HTR-8/SVneo (cell line): Measurements from ENCODE around the gene KSR2.
A peak's percentile ranks its signal among the peaks of the same experiment; 100 is the strongest.

Experiments
- DNase-seq: peaks from one replicate; pipeline ENCODE4 v3.0.0; 2011; ENCODE audit warnings: low spot score, mixed read lengths; ENCODE audit not compliant: insufficient read length
- FAIRE-seq: peaks from 2 replicates; lab custom pipeline; 2011; peaks lifted over from hg19 to GRCh38; lab: Jason Lieb, UNC

KSR2 gene

GRCh38 chr12:117489671-117490070 is 479.1 kb downstream of the KSR2 start:
- no peak for FAIRE-seq
- DNase-seq, result no peak

DNA sequence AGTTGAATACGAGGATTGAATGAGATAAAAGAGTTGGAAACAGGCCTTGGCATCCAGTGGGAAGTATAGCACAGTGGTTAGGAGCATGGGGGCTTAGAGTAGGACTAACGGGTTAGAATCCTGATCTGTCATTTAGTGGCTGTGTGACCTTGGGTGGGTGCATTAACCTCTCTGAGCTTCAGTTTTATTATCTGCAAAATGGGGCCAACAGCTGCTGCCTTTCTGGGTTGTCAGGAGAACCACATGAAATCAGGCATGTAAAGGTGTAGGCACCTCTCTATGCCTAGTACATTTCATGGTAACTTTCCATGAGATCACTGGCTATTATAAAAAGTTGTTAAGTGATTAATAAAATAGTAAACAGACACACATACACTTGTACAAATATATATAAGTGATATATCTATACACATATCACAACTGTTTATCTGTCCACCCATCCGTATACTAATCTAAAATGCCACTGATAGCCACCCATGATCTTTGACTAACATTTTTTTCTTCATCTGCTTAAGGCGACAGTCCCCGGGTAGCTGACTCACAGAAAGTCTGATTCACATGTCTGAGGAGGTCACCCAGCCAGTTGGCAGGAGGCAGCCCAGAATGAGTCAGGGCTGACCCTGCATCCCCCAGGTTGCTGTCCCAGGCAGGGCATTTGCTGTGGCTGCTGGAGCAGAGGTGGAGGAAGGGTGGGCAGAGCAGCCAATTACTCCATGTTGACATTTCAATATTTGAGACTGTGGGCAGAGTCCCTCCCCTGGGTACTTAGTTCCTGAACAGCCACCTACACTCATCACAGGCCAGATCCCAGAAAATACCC is 481.7 kb downstream of the KSR2 start:
- DNase-seq (no peak), FAIRE-seq (peak; percentile 23)

DNA sequence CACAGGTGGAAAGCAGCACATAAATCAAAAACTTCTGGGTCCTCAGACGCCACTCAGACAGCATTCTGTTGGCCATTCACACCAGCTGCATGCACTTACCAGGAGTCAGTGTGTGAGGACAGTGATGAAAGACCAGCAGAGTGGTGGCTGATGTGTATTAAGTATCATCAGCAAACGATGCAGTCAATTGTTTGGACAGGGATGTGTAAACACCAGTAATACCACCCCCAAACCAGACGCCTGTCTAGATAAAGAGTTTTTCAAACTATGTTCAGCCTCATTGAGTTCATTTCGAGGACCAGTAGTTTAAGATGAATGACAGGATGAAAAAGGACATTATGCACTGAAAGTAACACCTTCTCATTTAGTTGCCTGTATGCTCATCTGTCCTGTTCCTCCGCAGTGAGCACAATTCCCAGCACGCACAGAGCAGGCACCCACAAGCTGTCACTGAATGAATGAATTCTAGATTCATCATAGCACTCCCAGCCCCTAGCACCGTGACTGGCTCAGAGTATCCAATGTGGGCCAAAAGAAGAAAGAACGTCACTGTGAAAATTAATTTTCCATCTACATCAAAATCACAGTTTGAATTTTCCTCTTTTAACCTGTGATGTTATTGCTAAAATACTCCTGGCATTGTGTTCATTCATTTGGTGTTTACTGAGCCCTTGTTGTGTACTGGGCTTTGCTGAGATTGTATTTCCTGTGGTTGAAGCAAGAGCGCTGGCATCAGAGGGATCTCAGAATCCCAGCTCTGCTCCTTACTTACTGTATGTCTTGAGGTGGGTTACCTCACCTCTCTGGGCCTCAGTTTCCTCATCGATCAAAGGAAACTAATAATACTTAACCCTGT is 482.6 kb downstream of the KSR2 start:
- DNase-seq (no peak), FAIRE-seq (no peak)

DNA sequence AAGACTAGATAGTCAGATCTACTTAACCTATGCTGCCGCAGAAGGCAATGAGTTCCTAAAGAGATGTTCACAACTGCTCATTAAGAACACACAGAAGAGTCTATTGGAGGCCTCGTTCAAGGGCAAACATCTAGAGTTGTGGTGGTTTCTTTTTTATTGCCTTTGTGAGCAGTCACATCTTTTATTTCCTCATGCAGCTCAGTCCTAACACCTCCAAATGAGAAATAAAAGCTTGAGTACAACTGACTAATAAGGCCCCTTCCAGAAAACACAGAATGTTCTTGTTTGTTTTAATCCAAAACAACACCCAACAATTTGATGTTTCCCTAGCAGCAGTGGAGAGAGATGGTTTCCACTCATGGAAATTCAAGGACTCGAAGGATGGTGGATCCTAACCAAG is 483.9 kb downstream of the KSR2 start:
- DNase-seq (no peak), FAIRE-seq (no peak)

DNA sequence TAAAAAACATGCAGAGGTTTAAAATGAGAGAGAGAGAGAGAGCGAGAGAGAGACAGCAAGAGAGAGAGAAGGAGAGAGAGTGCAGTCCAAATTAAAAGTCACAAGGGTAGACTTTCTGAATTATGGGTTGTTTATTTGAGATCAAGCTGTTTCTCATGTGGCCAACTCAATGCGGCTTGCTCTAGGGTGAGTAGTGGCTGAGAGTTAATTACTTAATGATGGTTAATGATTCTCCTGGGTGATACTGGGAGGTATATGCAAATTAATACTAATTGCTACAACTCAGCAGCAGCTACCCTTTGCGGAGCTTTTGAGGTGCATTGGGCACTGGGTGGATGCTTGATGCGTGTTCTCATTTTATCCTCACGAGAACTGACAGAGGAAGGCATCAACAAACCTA is 485.3 kb downstream of the KSR2 start:
- FAIRE-seq (no peak), DNase-seq (no peak)

DNA sequence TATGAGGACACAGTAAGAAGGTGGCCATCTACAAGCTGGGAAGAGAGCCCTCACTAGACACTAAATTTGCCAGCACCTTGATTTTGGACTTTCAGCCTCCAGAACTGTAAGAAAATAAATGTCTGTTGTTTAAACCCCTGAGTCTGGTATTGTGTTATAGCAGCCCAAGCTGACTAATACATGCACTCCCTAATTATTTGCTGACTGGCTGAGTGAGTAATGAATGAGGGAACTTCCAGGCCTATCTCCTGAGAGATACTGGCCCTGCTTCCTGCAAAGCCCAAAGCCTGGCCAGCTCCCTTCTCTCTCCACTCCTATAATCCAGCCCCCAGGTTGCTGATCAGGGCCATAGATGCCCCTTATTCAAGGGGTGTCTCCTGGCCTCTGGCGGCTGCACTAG is 487.3 kb downstream of the KSR2 start:
- FAIRE-seq, result no peak
- DNase-seq, result no peak

GRCh38 chr12:117476341-117476740 is 492.4 kb downstream of the KSR2 start:
- DNase-seq (no peak), FAIRE-seq (no peak)

- DNase-seq (no peak), FAIRE-seq (no peak)
These were observed 494.9 kb downstream of the KSR2 start for GRCh38 chr12:117473856-117474255.

DNA sequence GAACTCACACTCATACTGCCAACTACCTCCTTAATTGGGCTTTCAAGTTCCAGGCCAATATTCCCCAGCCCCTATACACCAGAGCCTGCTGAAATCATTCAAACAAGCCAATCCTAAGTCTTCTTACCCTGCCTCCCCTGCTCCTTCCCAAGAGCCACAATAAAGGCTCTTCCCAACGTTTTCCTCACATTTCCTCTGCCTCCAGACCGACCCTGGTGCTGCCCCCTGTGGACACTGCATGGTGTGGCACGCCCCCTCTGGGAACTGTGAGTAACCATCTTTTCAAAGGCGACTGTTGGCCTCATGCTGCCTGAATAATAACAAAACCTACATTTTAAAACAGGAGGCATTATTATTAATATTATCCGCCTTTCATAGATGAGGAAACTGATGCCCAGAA is 495.8 kb downstream of the KSR2 start:
- DNase-seq, result no peak
- FAIRE-seq, result no peak

GRCh38 chr12:117470804-117471203 is 498.0 kb downstream of the KSR2 start:
- DNase-seq, result no peak
- no peak for FAIRE-seq

- FAIRE-seq (no peak), DNase-seq (no peak)
These were observed 498.8 kb downstream of the KSR2 start for GRCh38 chr12:117469883-117470483.

DNA sequence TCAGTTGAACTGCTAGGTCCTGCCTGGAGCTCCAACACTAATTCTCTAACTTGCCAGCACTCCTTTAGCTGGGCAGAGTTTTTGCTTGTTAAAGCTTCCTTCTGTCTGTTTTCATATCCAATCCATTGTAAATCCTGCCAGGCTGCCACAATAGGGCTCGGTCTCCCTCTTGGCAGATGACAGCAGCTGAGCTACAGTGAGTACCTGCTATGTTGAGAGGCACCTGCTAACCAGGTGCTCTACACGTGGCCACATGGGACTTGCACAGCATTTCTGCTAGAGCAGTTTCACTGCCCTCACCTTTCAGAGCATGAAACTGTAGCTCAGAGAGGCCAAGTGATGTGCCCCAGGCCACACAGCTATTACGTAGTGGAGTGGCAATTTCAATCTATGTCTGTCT is 500.8 kb downstream of the KSR2 start:
- DNase-seq (no peak), FAIRE-seq (no peak)

- no peak for DNase-seq
- no peak for FAIRE-seq
These were observed 501.2 kb downstream of the KSR2 start for GRCh38 chr12:117467588-117467987.

- DNase-seq (no peak), FAIRE-seq (no peak)
These were observed 502.0 kb downstream of the KSR2 start for GRCh38 chr12:117466677-117467362.

GRCh38 chr12:117461732-117462131 is 507.1 kb downstream of the KSR2 start:
- DNase-seq (no peak), FAIRE-seq (no peak)

DNA sequence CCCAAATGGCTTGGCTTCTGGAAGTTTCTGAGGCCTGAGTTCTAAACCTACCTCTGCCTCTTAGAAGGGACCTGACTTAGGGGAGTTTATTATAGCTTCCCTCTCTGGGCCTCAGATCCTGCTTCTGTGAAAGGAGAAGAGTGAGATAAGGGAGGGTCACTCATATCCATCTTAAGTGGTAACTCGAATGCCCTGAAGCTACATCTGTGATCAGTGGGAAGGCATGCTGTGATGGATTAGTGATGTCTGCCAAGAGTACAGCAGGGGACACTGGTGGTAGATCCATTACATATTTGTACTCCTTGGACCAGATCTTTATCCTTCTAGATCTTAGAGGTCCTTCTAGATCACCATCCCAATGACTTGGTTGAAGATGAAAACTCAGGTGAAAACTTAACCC is 509.6 kb downstream of the KSR2 start:
- DNase-seq, result no peak
- no peak for FAIRE-seq

- no peak for FAIRE-seq
- DNase-seq, result no peak
These were observed 511.6 kb downstream of the KSR2 start for GRCh38 chr12:117457189-117457588.

- no peak for DNase-seq
- no peak for FAIRE-seq
These were observed 512.7 kb downstream of the KSR2 start for GRCh38 chr12:117456076-117456475.

DNA sequence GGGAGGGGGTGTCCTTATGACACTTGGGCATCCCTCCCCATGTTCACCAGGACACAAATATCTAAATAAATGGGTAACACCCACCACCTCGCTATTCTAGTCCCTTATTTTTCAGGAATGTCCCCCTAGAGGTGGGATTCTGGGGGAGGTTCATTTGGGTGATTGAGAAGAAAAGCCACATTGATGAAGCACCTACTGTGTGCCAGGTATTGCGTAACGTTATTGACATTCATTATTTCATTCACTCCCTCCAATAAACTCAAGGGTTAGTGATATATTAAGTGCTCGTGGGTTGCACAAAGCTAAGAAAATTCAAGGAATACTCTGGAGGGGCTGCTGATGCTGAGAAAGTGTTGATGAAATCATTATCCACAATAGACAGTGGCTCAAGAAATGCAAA is 514.8 kb downstream of the KSR2 start:
- DNase-seq, result no peak

GRCh38 chr12:117452112-117452511 is 516.7 kb downstream of the KSR2 start:
- DNase-seq, result no peak
- FAIRE-seq, result no peak

More for the DNA sequence above, 514.8 kb downstream of the KSR2 start:
- FAIRE-seq, result no peak
